ENCODE measurements around the gene TLE7. TPM values are rescaled to one million over a fixed set of nuclear protein-coding genes. Genes with fewer than 3 reads are reported as not detected.

The TLE7 gene
- total RNA-seq, 1 experiment from 2014 or later = not detected

GRCh38 chr16:71414038-71414437 is 27.8 kb downstream of the TLE7 start:
- H4K20me1 ChIP-seq (ENCODE audit: insufficient read depth) = no peaks in the 10 kb centered on the region
- no peaks in the 10 kb centered on the region for H3K36me3 ChIP-seq (ENCODE audit: low read depth)
- POLR2A ChIA-PET (ENCODE audit: unreplicated experiment) = no interaction called here
- DNase-seq = no peak
- intact Hi-C loops (cut with micrococcal nuclease; ENCODE audit: unreplicated experiment) = no loop called here
- no peak overlapping the region for H3K27ac ChIP-seq
- TF ChIP-seq CTCF (conservative IDR thresholded peaks at IDR 0.05) (no peak), EZH2 (IDR thresholded peaks at IDR 0.05; ENCODE audit: low read depth) (no peak)
- H3F3A ChIP-seq (ENCODE audit: insufficient read depth, low read depth) = no peaks in the 10 kb centered on the region
- no peaks in the 10 kb centered on the region for H3K9me3 ChIP-seq (ENCODE audit: insufficient read depth, low read depth)
- no peak overlapping the region for H3K4me2 ChIP-seq
- H3K27me3 ChIP-seq (ENCODE audit: insufficient read depth, low read depth) = peaks cover 20% of the 10 kb centered on the region; the same call in 1 of the 2 replicates
- H3K9me2 ChIP-seq (ENCODE audit: insufficient read depth) = no peaks in the 10 kb centered on the region
- H3K4me3 ChIP-seq = no peak overlapping the region
- no peaks in the 10 kb centered on the region for H3K79me2 ChIP-seq (ENCODE audit: low read depth)
- no TSS peak for BruUV-seq (replicated peaks)
- H3K4me1 ChIP-seq (replicated peaks; ENCODE audit: insufficient read depth) = 0 out of 2 replicates have a peak, but pooled peaks cover 3% of the 10 kb centered on the region
- H2AFZ ChIP-seq = no peak overlapping the region
- CTCF ChIA-PET = interaction anchor here (2.1 kb wide), 1 partner anchor 197 kb away, joined by 8 read pairs; no protein-coding TSS in a partner anchor

- ChIA-PET POLR2A (ENCODE audit: unreplicated experiment) (no interaction called here), CTCF (interaction anchor here (1.4 to 2.1 kb wide), 2 partner anchors 86 to 198 kb away, joined by 7 to 8 read pairs; no protein-coding TSS in a partner anchor)
- TF ChIP-seq CTCF (conservative IDR thresholded peaks at IDR 0.05) (no peak), EZH2 (IDR thresholded peaks at IDR 0.05; ENCODE audit: low read depth) (no peak)
- Histone ChIP-seq H3K4me3 (no peak overlapping the region), H3K4me1 (replicated peaks; ENCODE audit: insufficient read depth) (0 out of 2 replicates have a peak, but pooled peaks cover 3% of the 10 kb centered on the region), H3K9me3 (ENCODE audit: insufficient read depth, low read depth) (no peaks in the 10 kb centered on the region), H3K9me2 (ENCODE audit: insufficient read depth) (no peaks in the 10 kb centered on the region), H4K20me1 (ENCODE audit: insufficient read depth) (no peaks in the 10 kb centered on the region), H2AFZ (no peak overlapping the region), H3K4me2 (no peak overlapping the region), H3K36me3 (ENCODE audit: low read depth) (no peaks in the 10 kb centered on the region), H3K79me2 (ENCODE audit: low read depth) (no peaks in the 10 kb centered on the region), H3F3A (ENCODE audit: insufficient read depth, low read depth) (no peaks in the 10 kb centered on the region), H3K27me3 (ENCODE audit: insufficient read depth, low read depth) (peaks cover 25% of the 10 kb centered on the region; the same call in 1 of the 2 replicates), H3K27ac (no peak overlapping the region)
- no peak for DNase-seq
- intact Hi-C loops (cut with micrococcal nuclease; ENCODE audit: unreplicated experiment) = loop anchor here (2.0 kb wide), 1 partner anchor 197 kb away; no protein-coding TSS in a partner anchor
- no TSS peak for BruUV-seq (replicated peaks)
Observed at GRCh38 chr16:71413341-71413740, 28.5 kb downstream of the TLE7 start.

- no TSS peak for BruUV-seq (replicated peaks)
- Histone ChIP-seq H3F3A (ENCODE audit: insufficient read depth, low read depth) (no peaks in the 10 kb centered on the region), H3K4me3 (peak overlapping the region; percentile 20; the same call in 1 of the 2 replicates), H3K36me3 (ENCODE audit: low read depth) (no peaks in the 10 kb centered on the region), H3K4me1 (replicated peaks; ENCODE audit: insufficient read depth) (0 out of 2 replicates have a peak, but pooled peaks cover 3% of the 10 kb centered on the region), H3K9me2 (ENCODE audit: insufficient read depth) (no peaks in the 10 kb centered on the region), H2AFZ (peak overlapping the region; percentile 70; the same call in 1 of the 2 replicates), H3K79me2 (ENCODE audit: low read depth) (no peaks in the 10 kb centered on the region), H3K9me3 (ENCODE audit: insufficient read depth, low read depth) (no peaks in the 10 kb centered on the region), H3K27ac (no peak overlapping the region), H3K4me2 (peak overlapping the region; percentile 71), H4K20me1 (ENCODE audit: insufficient read depth) (no peaks in the 10 kb centered on the region), H3K27me3 (ENCODE audit: insufficient read depth, low read depth) (peaks cover 20% of the 10 kb centered on the region; the same call in 1 of the 2 replicates)
- TF ChIP-seq CTCF (conservative IDR thresholded peaks at IDR 0.05) = peak; percentile 90
- TF ChIP-seq EZH2 (IDR thresholded peaks at IDR 0.05; ENCODE audit: low read depth) = no peak
- intact Hi-C loops (cut with micrococcal nuclease; ENCODE audit: unreplicated experiment) = loop anchor here (1.0 to 2.0 kb wide), 3 partner anchors 87 to 198 kb away; no protein-coding TSS in a partner anchor
- ChIA-PET CTCF (interaction anchor here (1.1 to 2.1 kb wide), 3 partner anchors 59 to 199 kb away, joined by 4 to 8 read pairs (median 7); no protein-coding TSS in a partner anchor), POLR2A (ENCODE audit: unreplicated experiment) (no interaction called here)
- DNase-seq = peak; percentile 64 to 79
Observed at GRCh38 chr16:71412270-71413160, 29.3 kb downstream of the TLE7 start.
